ENCODE data around the gene ALDH7A1.

Gene ALDH7A1

GRCh38 chr5:126587551-126588390 lies 7.2 kb downstream of the ALDH7A1 start:
- no peak overlapping the region for H3K9ac ChIP-seq
- H3K36me3 ChIP-seq (ENCODE audit: control insufficient read depth, insufficient read depth, low read length): no peaks in the 10 kb centered on the region
- no peaks in the 10 kb centered on the region for H3K27me3 ChIP-seq (ENCODE audit: control insufficient read depth, insufficient read depth, low read length)
- H3K27ac ChIP-seq: no peak overlapping the region
- no peak overlapping the region for H2AFZ ChIP-seq
- no peaks in the 10 kb centered on the region for H3K9me3 ChIP-seq (ENCODE audit: control insufficient read depth, low read length)
- no peak overlapping the region for H3K4me3 ChIP-seq (ENCODE audit: low read depth, low read length)
- H3K4me1 ChIP-seq: no peaks in the 10 kb centered on the region
- no peak for TF ChIP-seq CTCF (IDR thresholded peaks at IDR 0.05)
- no peaks in the 10 kb centered on the region for H3K79me2 ChIP-seq
- no peak overlapping the region for H3K4me2 ChIP-seq (ENCODE audit: low read length)

DNA sequence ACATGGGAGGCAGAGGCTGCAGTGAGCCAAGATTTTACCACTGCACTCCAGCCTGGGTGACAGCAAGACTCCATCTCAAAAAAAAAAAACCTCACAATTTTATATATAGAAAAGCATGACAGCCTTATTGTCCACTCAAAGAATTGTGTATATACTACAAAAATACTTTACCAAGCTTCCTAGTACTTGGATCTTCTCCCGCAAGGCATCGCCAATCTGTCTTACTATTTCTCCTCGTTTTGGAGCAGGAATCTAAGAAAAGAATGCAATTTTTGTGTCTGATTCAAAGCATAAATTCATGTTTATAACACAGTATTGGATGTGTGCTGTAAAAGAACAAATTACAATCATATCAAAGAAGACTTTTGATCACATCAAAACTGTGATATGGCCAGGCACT lies 11.3 kb downstream of the ALDH7A1 start:
- Histone ChIP-seq H2AFZ (no peak overlapping the region), H3K79me2 (no peaks in the 10 kb centered on the region), H3K27ac (no peak overlapping the region), H3K4me3 (ENCODE audit: low read depth, low read length) (no peak overlapping the region), H3K36me3 (ENCODE audit: control insufficient read depth, insufficient read depth, low read length) (no peaks in the 10 kb centered on the region), H3K4me2 (ENCODE audit: low read length) (no peak overlapping the region), H3K27me3 (ENCODE audit: control insufficient read depth, insufficient read depth, low read length) (no peaks in the 10 kb centered on the region), H3K9ac (no peak overlapping the region), H3K4me1 (no peaks in the 10 kb centered on the region), H3K9me3 (ENCODE audit: control insufficient read depth, low read length) (no peaks in the 10 kb centered on the region)
- TF ChIP-seq CTCF (IDR thresholded peaks at IDR 0.05): no peak

- Histone ChIP-seq H3K9me3 (ENCODE audit: control insufficient read depth, low read length) (no peaks in the 10 kb centered on the region), H3K79me2 (no peaks in the 10 kb centered on the region), H3K27ac (no peak overlapping the region), H3K4me3 (ENCODE audit: low read depth, low read length) (no peak overlapping the region), H3K27me3 (ENCODE audit: control insufficient read depth, insufficient read depth, low read length) (no peaks in the 10 kb centered on the region), H3K9ac (no peak overlapping the region), H3K36me3 (ENCODE audit: control insufficient read depth, insufficient read depth, low read length) (no peaks in the 10 kb centered on the region), H2AFZ (no peak overlapping the region), H3K4me1 (no peaks in the 10 kb centered on the region), H3K4me2 (ENCODE audit: low read length) (no peak overlapping the region)
- TF ChIP-seq CTCF (IDR thresholded peaks at IDR 0.05): no peak
Observed at GRCh38 chr5:126579716-126580115, 15.3 kb downstream of the ALDH7A1 start.

- Histone ChIP-seq H3K27ac (no peak overlapping the region), H3K9me3 (ENCODE audit: control insufficient read depth, low read length) (no peaks in the 10 kb centered on the region), H3K4me3 (ENCODE audit: low read depth, low read length) (no peak overlapping the region), H3K27me3 (ENCODE audit: control insufficient read depth, insufficient read depth, low read length) (no peaks in the 10 kb centered on the region), H3K9ac (no peak overlapping the region), H3K36me3 (ENCODE audit: control insufficient read depth, insufficient read depth, low read length) (no peaks in the 10 kb centered on the region), H3K4me2 (ENCODE audit: low read length) (no peak overlapping the region), H3K4me1 (no peaks in the 10 kb centered on the region), H3K79me2 (no peaks in the 10 kb centered on the region), H2AFZ (no peak overlapping the region)
- no peak for TF ChIP-seq CTCF (IDR thresholded peaks at IDR 0.05)
Observed at GRCh38 chr5:126577415-126577814, 17.6 kb downstream of the ALDH7A1 start.

GRCh38 chr5:126576974-126577373 lies 18.0 kb downstream of the ALDH7A1 start:
- no peak overlapping the region for H3K4me2 ChIP-seq (ENCODE audit: low read length)
- no peak for TF ChIP-seq CTCF (IDR thresholded peaks at IDR 0.05)
- H3K9ac ChIP-seq: no peak overlapping the region
- H3K9me3 ChIP-seq (ENCODE audit: control insufficient read depth, low read length): no peaks in the 10 kb centered on the region
- H3K27ac ChIP-seq: no peak overlapping the region
- no peak overlapping the region for H2AFZ ChIP-seq
- H3K27me3 ChIP-seq (ENCODE audit: control insufficient read depth, insufficient read depth, low read length): no peaks in the 10 kb centered on the region
- no peak overlapping the region for H3K4me3 ChIP-seq (ENCODE audit: low read depth, low read length)
- H3K4me1 ChIP-seq: no peaks in the 10 kb centered on the region
- no peaks in the 10 kb centered on the region for H3K36me3 ChIP-seq (ENCODE audit: control insufficient read depth, insufficient read depth, low read length)
- no peaks in the 10 kb centered on the region for H3K79me2 ChIP-seq

All from parathyroid adenoma (tissue), 2 donors.